A673 (cell line): Measurements from ENCODE around the gene RAC2. TPM values are rescaled to one million over a fixed set of nuclear protein-coding genes. Genes with fewer than 3 reads are reported as not detected.
"Not testable (repeated sequence)": the region's sequence is repeated elsewhere in the genome, so short reads cannot be mapped to it uniquely, and the experiment has no call there.

Source experiments
- BruUV-seq: library from RNA; stranded (reverse); fragments of 400-500 nt; replicated peaks from 2 replicates; lab custom pipeline; 2021; lab: Mats Ljungman, UMichigan
- CTCF ChIA-PET: fragments of 300-600 bp; sonication (Branson Sonifier 250); formaldehyde crosslinking; loops from one replicate; lab custom pipeline; 2022; ENCODE audit warnings: antibody characterized with exemption; lab: Charles Lee
- POLR2A ChIA-PET: fragments of 300-600 bp; sonication (Branson Sonifier 250); formaldehyde crosslinking; loops from one replicate; lab custom pipeline; 2022; ENCODE audit warnings: antibody characterized with exemption; ENCODE audit not compliant: low non-redundant PET; lab: Charles Lee
- DNase-seq: peaks from one replicate; pipeline ENCODE4 v3.0.0-alpha.2; 2015; ENCODE audit warnings: low spot score
- H3K27ac ChIP-seq: fragments of 200-600 bp; sonication (generic); 2 replicates; pipeline ENCODE4 v1.5.1; 2016; ENCODE audit warnings: mixed run types, low read depth, mild to moderate bottlenecking, mixed read lengths, antibody characterized with exemption, low read length; ENCODE audit not compliant: poor library complexity, severe bottlenecking
- H3K27me3 ChIP-seq: fragments of 200-600 bp; sonication (generic); replicated peaks from 2 replicates; pipeline ENCODE4 v1.6.1; 2017; ENCODE audit warnings: mixed run types, low read depth, mild to moderate bottlenecking, mixed read lengths, antibody characterized with exemption, low read length; ENCODE audit not compliant: insufficient read depth, poor library complexity
- H3K36me3 ChIP-seq: fragments of 200-600 bp; sonication (generic); 2 replicates; pipeline ENCODE4 v1.6.1; 2016; ENCODE audit warnings: mixed run types, mild to moderate bottlenecking, mixed read lengths, antibody characterized with exemption, low read length; ENCODE audit not compliant: insufficient read depth, poor library complexity, severe bottlenecking
- H3K4me1 ChIP-seq: fragments of 200-600 bp; sonication (generic); 2 replicates; pipeline ENCODE4 v1.6.1; 2017; ENCODE audit warnings: mixed run types, mild to moderate bottlenecking, mixed read lengths, antibody characterized with exemption, low read length; ENCODE audit not compliant: insufficient read depth, poor library complexity, severe bottlenecking
- H3K4me3 ChIP-seq: fragments of 200-600 bp; sonication (generic); 2 replicates; pipeline ENCODE4 v1.5.1; 2016; ENCODE audit warnings: low read depth, mixed run types, mild to moderate bottlenecking, mixed read lengths, low read length; ENCODE audit not compliant: poor library complexity, severe bottlenecking
- H3K9me3 ChIP-seq: fragments of 200-600 bp; sonication (generic); 2 replicates; pipeline ENCODE4 v1.6.1; 2016; ENCODE audit warnings: mixed run types, low read depth, mild to moderate bottlenecking, mixed read lengths, antibody characterized with exemption, low read length; ENCODE audit not compliant: poor library complexity, severe bottlenecking
- EZH2 ChIP-seq: fragments of 200-600 bp; sonication (generic); IDR thresholded peaks from 2 replicates; pipeline ENCODE4 v1.6.1; 2017; ENCODE audit warnings: borderline replicate concordance, low read depth, mild to moderate bottlenecking, mixed read lengths, antibody characterized with exemption, low read length; ENCODE audit not compliant: poor library complexity, severe bottlenecking
- intact Hi-C: fragments of 100-400 bp; cut with micrococcal nuclease; formaldehyde crosslinking; loops from one replicate; pipeline ENCODE4 v1.10.0; 2022; ENCODE audit not compliant: unreplicated experiment
- total RNA-seq: library from RNA; stranded (reverse); gene quantifications from 2 replicates; pipeline ENCODE4 v1.2.3, GENCODE V29; 2021
- TF ChIP-seq, protein P1 (sequence below): fragments of 300-800, 200-600 bp; sonication (generic); conservative IDR thresholded peaks from 2 replicates; pipeline ENCODE4 v1.5.1; 2017; ENCODE audit warnings: low read depth, mild to moderate bottlenecking, antibody characterized with exemption, low read length, moderate library complexity, mixed read lengths

The RAC2 gene
- total RNA-seq, 1 experiment from 2014 or later: 4.0 TPM

DNA sequence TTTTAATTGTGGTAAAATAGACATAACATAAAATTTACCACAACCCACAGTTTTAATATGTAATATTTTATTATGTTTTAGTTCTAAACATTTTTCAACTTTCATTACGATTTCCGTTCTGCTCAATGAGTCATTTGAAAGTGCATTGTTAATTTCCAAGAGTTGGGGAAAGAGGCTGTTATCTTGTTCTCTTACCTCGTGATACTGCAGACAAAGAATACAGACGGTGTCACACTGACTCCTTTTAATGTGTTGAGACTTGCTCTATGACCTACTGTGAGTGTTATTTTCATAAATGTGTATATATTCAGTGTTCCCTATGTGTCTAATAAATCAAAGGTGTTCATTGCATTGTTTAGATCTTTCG is 10.8 kb upstream of the RAC2 start:
- intact Hi-C loops: no loop called here
- Histone ChIP-seq H3K4me1 (peaks cover 8% of the 10 kb centered on the region), H3K9me3 (no peaks in the 10 kb centered on the region), H3K4me3 (no peak overlapping the region), H3K36me3 (no peaks in the 10 kb centered on the region), H3K27me3 (no peaks in the 10 kb centered on the region), H3K27ac (no peak overlapping the region)
- POLR2A ChIA-PET: no interaction called here
- CTCF ChIA-PET: interaction anchor here (0.5 kb wide), 1 partner anchor 1499 kb away, joined by 4 read pairs; no protein-coding TSS in a partner anchor
- TF ChIP-seq EZH2: no peak
- TF ChIP-seq, protein P1, sequence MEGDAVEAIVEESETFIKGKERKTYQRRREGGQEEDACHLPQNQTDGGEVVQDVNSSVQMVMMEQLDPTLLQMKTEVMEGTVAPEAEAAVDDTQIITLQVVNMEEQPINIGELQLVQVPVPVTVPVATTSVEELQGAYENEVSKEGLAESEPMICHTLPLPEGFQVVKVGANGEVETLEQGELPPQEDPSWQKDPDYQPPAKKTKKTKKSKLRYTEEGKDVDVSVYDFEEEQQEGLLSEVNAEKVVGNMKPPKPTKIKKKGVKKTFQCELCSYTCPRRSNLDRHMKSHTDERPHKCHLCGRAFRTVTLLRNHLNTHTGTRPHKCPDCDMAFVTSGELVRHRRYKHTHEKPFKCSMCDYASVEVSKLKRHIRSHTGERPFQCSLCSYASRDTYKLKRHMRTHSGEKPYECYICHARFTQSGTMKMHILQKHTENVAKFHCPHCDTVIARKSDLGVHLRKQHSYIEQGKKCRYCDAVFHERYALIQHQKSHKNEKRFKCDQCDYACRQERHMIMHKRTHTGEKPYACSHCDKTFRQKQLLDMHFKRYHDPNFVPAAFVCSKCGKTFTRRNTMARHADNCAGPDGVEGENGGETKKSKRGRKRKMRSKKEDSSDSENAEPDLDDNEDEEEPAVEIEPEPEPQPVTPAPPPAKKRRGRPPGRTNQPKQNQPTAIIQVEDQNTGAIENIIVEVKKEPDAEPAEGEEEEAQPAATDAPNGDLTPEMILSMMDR: no peak
- DNase-seq: no peak
- no TSS peak for BruUV-seq

DNA sequence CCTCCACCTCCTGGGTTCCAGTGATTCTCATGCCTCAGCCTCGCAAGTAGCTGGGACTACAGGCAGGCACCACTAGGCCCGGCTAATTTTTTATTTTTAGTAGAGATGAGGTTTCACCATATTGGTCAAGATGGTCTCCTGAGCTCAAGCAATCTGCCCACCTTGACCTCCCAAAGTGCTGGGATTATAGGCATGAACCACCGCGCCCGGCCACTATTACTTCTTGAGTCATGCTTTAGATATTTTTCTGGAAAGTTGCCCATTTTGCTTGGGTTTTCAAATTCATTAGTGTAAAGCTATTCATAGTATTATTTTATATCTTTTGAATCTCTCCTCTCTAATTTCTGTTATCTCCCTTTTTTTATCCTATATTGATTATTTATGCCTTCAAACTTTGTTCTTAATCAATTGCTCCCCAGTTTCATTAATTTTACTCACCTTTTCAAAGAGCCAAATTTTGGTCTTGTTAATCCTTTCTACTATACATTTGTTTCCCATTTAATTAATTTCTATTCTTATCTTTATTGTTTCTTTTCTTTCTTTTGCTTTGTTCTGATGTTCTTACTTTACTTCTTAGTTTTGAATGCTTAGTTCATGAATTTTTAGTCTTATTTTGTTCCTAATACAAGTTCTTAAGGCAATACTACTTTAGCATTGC is 10.3 kb upstream of the RAC2 start:
- POLR2A ChIA-PET: no interaction called here
- BruUV-seq: no TSS peak
- Histone ChIP-seq H3K9me3 (no peaks in the 10 kb centered on the region), H3K36me3 (no peaks in the 10 kb centered on the region), H3K27me3 (no peaks in the 10 kb centered on the region), H3K27ac (no peak overlapping the region), H3K4me1 (peaks cover 6% of the 10 kb centered on the region), H3K4me3 (no peak overlapping the region)
- intact Hi-C loops: no loop called here
- CTCF ChIA-PET: interaction anchor here (0.5 kb wide), 1 partner anchor 1500 kb away, joined by 4 read pairs; no protein-coding TSS in a partner anchor
- peak; percentile 33 for DNase-seq
- TF ChIP-seq EZH2: no peak
- TF ChIP-seq, protein P1: no peak

DNA sequence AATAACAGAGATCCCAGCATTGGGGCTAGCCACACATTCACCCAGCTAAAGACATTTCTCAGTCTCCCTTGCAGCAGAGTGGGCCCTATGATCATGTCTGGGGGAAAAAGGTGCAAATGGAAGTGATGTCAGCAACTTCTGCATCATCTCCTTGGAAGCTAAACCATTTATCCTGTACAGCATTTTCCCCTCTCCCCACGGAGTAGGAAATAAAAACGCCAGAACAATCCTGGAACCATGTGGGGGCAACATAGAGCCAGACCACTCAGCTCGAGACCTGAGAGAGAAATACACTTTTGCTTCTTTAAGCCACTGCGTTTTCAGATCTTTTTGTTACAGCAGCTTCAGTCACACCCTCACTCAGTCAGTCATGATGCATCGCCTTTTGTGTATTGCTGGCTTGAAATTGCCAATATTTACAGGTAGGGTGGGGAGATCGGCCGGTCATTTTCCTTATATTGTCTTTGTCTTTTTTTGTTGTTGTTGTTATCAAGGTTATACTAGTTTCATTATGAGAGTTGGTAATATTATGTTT is 9.1 kb upstream of the RAC2 start:
- Histone ChIP-seq H3K4me3 (no peak overlapping the region), H3K9me3 (no peaks in the 10 kb centered on the region), H3K4me1 (no peaks in the 10 kb centered on the region), H3K27me3 (no peaks in the 10 kb centered on the region), H3K36me3 (no peaks in the 10 kb centered on the region), H3K27ac (no peak overlapping the region)
- BruUV-seq: no TSS peak
- CTCF ChIA-PET: no interaction called here
- peak; percentile 31 for DNase-seq
- TF ChIP-seq, protein P1: peak; percentile 32
- no peak for TF ChIP-seq EZH2
- POLR2A ChIA-PET: no interaction called here
- intact Hi-C loops: no loop called here

DNA sequence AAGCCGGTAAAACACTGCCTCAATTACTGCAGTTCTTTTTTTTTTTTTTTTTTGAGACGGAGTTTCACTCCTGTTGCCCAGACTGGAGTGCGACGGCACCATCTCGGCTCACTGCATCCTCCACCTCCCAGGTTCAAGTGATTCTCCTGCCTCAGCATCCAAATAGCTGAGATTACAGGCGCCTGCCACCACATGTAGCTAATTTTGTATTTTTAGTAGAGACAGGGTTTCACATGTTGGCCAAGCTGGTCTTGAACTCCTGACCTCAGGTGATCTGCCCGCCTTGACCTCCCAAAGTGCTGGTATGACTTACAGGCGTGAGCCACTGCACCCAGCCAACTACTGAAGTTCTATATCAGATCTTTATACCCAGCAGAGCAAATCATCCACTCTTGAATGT is 7.8 kb upstream of the RAC2 start:
- H3K9me3 ChIP-seq, H3K27me3 ChIP-seq, BruUV-seq, H3K4me1 ChIP-seq, POLR2A ChIA-PET, H3K36me3 ChIP-seq, intact Hi-C loops, CTCF ChIA-PET, H3K27ac ChIP-seq, H3K4me3 ChIP-seq, DNase-seq: not testable (repeated sequence)
